D721Med (cell line): ENCODE data around the gene LHFPL2.
"Not testable (repeated sequence)": the region's sequence is repeated elsewhere in the genome, so short reads cannot be mapped to it uniquely, and the experiment has no call there.

ENCODE experiments used
- DNase-seq: peaks from one replicate; pipeline ENCODE4 v3.0.0; 2011; ENCODE audit warnings: low spot score; ENCODE audit not compliant: insufficient read length
- FAIRE-seq: peaks from 2 replicates; lab custom pipeline; 2011; peaks lifted over from hg19 to GRCh38; lab: Jason Lieb, UNC
- TF ChIP-seq, protein P1 (sequence below): IDR thresholded peaks from 2 replicates; pipeline ENCODE4 v1.5.1; 2012; ENCODE audit warnings: mild to moderate bottlenecking, control low read depth; ENCODE audit not compliant: insufficient read depth; ENCODE audit errors: missing control alignments

LHFPL2 gene

GRCh38 chr5:78467752-78468357, 180.7 kb downstream of the LHFPL2 start:
- TF ChIP-seq, protein P1, sequence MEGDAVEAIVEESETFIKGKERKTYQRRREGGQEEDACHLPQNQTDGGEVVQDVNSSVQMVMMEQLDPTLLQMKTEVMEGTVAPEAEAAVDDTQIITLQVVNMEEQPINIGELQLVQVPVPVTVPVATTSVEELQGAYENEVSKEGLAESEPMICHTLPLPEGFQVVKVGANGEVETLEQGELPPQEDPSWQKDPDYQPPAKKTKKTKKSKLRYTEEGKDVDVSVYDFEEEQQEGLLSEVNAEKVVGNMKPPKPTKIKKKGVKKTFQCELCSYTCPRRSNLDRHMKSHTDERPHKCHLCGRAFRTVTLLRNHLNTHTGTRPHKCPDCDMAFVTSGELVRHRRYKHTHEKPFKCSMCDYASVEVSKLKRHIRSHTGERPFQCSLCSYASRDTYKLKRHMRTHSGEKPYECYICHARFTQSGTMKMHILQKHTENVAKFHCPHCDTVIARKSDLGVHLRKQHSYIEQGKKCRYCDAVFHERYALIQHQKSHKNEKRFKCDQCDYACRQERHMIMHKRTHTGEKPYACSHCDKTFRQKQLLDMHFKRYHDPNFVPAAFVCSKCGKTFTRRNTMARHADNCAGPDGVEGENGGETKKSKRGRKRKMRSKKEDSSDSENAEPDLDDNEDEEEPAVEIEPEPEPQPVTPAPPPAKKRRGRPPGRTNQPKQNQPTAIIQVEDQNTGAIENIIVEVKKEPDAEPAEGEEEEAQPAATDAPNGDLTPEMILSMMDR: peak; percentile 71
- no peak for DNase-seq
- FAIRE-seq: peak; percentile 92

DNA sequence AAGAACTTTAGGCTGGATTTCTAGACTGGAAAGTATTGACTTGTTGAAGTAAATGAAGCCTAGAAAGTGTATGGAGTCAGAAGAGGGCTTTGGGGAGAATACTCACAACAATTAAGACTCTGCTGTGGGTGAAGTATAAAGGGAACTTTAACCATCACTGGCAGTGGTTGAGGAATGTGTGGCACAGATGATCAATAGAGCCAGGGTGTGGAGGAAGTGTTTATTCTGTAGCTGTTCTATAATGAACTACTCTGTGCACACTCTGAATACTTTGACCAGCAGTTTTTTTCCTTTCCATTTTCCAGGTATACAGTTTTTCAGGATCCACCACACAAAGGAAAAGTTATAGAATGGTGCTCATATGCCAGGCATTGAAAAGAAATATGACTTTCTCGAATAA, 181.4 kb downstream of the LHFPL2 start:
- no peak for DNase-seq
- TF ChIP-seq, protein P1: no peak
- FAIRE-seq: no peak

GRCh38 chr5:78458843-78459242, 189.7 kb downstream of the LHFPL2 start:
- TF ChIP-seq, protein P1: no peak
- DNase-seq (no peak), FAIRE-seq (peak; percentile 41)

- FAIRE-seq: not testable (repeated sequence)
Observed at GRCh38 chr5:78457507-78457906, 191.1 kb downstream of the LHFPL2 start.

DNA sequence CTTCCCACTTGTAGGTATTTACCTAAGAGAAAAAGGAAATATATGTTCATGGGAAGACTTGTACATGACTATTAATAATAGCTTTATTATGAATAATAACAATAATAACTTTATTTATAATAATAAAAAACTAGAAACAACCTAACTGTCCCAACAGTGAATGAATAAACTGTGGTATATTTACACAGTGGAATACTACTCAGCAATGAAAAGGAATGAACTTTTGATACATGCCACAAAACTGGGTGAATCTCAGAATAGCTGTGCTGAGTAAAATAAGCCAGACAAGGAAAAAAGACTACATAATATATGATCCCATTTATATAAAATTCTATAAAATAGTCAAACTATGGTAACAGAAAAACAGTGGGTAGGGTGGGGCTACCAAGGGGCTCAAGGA, 199.5 kb downstream of the LHFPL2 start:
- DNase-seq (no peak), FAIRE-seq (no peak)
- TF ChIP-seq, protein P1: no peak

More at GRCh38 chr5:78457507-78457906, 191.1 kb downstream of the LHFPL2 start:
- not testable (repeated sequence) for DNase-seq

DNA sequence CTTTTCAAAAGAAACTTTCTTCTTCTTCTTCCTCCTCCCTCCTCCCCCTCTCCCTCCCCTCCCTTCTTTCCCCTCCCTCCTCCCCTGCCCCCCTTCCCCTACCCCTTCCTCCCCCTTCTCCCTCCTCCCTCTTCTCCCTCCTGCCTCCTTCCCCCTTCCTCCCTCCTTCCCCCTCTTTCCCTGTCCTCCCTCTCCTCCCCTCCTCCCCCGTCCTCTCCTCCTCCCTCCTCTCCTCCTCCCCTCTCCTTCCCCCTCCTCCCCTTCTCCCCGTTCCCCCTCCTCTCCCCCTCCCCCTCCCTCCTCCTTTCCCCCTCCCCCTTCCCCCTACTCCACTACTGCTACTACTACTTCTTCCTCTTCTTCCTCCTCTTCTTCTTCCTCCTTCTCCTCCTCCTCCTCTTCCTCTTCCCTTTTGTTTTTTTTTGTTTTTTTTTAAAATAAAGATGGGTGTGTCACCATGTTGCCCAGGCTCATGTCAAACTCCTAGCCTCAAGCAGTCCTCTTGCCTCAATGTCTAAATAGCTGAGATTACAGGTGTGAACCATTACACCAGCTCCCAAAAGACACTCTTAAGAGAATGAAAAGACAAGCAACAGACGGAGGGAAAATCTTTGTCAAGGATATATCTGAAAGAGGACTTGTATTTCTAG, 200.7 kb downstream of the LHFPL2 start:
- FAIRE-seq (no peak), DNase-seq (no peak)
- TF ChIP-seq, protein P1: no peak
